SK-N-SH (cell line): ENCODE measurements around the gene MAP3K4.

Experiments
- CHD2 ChIP-seq: fragments of 150-350 bp; IDR thresholded peaks from 2 replicates; pipeline ENCODE4 v1.6.1; 2018; ENCODE audit warnings: low read length; ENCODE audit not compliant: partially characterized antibody
- CTCF ChIP-seq: fragments of 200-600 bp; sonication (generic); IDR thresholded peaks from 2 replicates; pipeline ENCODE4 v1.6.1; 2017; ENCODE audit warnings: antibody characterized with exemption, mild to moderate bottlenecking, moderate library complexity
- EP300 ChIP-seq, 2 experiments: IDR thresholded peaks; 2 replicates each; pipeline versions ENCODE4 v1.4.0 to v1.6.1; 2012; ENCODE audit warnings: borderline replicate concordance in 1 of 2, low read depth in 1 of 2, low read length in 1 of 2
- FOXM1 ChIP-seq: IDR thresholded peaks from 2 replicates; pipeline ENCODE4 v1.4.0; 2012; ENCODE audit warnings: low read depth, mild to moderate bottlenecking
- MEF2A ChIP-seq: IDR thresholded peaks from 2 replicates; pipeline ENCODE4 v1.4.0; 2012; ENCODE audit warnings: low read depth, borderline replicate concordance
- MXI1 ChIP-seq: IDR thresholded peaks from 2 replicates; pipeline ENCODE4 v1.6.1; 2012; ENCODE audit warnings: mild to moderate bottlenecking, low read depth, low read length, improper control_type of control experiment
- POLR2AphosphoS5 ChIP-seq: IDR thresholded peaks from 2 replicates; pipeline ENCODE4 v1.6.1; 2012; ENCODE audit warnings: low read depth, low read length
- RAD21 ChIP-seq: IDR thresholded peaks from 2 replicates; pipeline ENCODE4 v1.6.1; 2012; ENCODE audit warnings: mild to moderate bottlenecking, low read length
- RFX5 ChIP-seq: IDR thresholded peaks from 2 replicates; pipeline ENCODE4 v1.6.1; 2012; ENCODE audit warnings: mild to moderate bottlenecking, improper control_type of control experiment, low read length
- SMC3 ChIP-seq: IDR thresholded peaks from 2 replicates; pipeline ENCODE4 v1.6.1; 2012; ENCODE audit warnings: low read depth, low read length, improper control_type of control experiment
- TEAD4 ChIP-seq: IDR thresholded peaks from 2 replicates; pipeline ENCODE4 v1.4.0; 2012; ENCODE audit warnings: mild to moderate bottlenecking, borderline replicate concordance; ENCODE audit not compliant: insufficient read depth
- USF1 ChIP-seq: IDR thresholded peaks from 2 replicates; pipeline ENCODE4 v1.4.0; 2012; ENCODE audit warnings: low read depth, borderline replicate concordance
- TF ChIP-seq, protein P1 (sequence below): IDR thresholded peaks from 2 replicates; pipeline ENCODE4 v1.6.1; 2012; ENCODE audit warnings: mild to moderate bottlenecking, low read depth, low read length, moderate library complexity
- TF ChIP-seq, protein P2 (sequence below): fragments of 150-350 bp; IDR thresholded peaks from 2 replicates; pipeline ENCODE4 v1.6.1; 2016; ENCODE audit warnings: mild to moderate bottlenecking, low read depth, low read length

DNA sequence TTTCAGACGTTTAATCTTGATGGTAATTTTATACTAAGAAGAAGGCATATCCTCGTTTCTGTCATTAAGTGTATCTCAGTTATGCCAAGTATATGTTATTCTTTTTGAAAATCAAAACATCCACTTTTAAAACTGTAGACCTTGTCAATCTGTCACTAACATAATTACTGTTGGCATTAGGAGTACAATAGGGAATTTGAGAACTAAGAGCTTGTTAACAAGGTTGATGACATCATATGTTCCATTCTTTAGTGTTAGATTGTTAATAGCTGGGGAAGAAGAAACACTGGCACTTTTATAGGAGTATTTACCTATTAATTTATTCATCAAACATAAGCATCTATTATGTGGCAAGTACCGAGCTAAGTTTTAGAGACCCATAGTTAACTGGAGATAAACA is 76.2 kb downstream of the MAP3K4 start:
- TF ChIP-seq CHD2 (no peak), CTCF (no peak), MEF2A (no peak), POLR2AphosphoS5 (no peak), MXI1 (no peak), RFX5 (no peak), RAD21 (no peak), FOXM1 (no peak), EP300 (IDR thresholded peaks at IDR 0.05; ENCODE audit: borderline replicate concordance in 1 of 2, low read depth in 1 of 2, low read length in 1 of 2) (no peak), SMC3 (no peak), TEAD4 (no peak), USF1 (no peak)
- TF ChIP-seq, protein P1, sequence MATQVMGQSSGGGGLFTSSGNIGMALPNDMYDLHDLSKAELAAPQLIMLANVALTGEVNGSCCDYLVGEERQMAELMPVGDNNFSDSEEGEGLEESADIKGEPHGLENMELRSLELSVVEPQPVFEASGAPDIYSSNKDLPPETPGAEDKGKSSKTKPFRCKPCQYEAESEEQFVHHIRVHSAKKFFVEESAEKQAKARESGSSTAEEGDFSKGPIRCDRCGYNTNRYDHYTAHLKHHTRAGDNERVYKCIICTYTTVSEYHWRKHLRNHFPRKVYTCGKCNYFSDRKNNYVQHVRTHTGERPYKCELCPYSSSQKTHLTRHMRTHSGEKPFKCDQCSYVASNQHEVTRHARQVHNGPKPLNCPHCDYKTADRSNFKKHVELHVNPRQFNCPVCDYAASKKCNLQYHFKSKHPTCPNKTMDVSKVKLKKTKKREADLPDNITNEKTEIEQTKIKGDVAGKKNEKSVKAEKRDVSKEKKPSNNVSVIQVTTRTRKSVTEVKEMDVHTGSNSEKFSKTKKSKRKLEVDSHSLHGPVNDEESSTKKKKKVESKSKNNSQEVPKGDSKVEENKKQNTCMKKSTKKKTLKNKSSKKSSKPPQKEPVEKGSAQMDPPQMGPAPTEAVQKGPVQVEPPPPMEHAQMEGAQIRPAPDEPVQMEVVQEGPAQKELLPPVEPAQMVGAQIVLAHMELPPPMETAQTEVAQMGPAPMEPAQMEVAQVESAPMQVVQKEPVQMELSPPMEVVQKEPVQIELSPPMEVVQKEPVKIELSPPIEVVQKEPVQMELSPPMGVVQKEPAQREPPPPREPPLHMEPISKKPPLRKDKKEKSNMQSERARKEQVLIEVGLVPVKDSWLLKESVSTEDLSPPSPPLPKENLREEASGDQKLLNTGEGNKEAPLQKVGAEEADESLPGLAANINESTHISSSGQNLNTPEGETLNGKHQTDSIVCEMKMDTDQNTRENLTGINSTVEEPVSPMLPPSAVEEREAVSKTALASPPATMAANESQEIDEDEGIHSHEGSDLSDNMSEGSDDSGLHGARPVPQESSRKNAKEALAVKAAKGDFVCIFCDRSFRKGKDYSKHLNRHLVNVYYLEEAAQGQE: no peak
- TF ChIP-seq, protein P2, sequence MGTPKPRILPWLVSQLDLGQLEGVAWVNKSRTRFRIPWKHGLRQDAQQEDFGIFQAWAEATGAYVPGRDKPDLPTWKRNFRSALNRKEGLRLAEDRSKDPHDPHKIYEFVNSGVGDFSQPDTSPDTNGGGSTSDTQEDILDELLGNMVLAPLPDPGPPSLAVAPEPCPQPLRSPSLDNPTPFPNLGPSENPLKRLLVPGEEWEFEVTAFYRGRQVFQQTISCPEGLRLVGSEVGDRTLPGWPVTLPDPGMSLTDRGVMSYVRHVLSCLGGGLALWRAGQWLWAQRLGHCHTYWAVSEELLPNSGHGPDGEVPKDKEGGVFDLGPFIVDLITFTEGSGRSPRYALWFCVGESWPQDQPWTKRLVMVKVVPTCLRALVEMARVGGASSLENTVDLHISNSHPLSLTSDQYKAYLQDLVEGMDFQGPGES: no peak
